ENCODE results near the gene KCNQ1. TPM values are rescaled to one million over a fixed set of nuclear protein-coding genes. Genes with fewer than 3 reads are reported as not detected.

KCNQ1 gene
- total and polyA plus RNA-seq, 2 of the 13 experiments (the other 11 are each of a cell fraction or from before 2014, with no cell fraction given) = 0.02 to 0.08 TPM

- BruUV-seq (replicated peaks) = no TSS peak
- no peak for DNase-seq (ENCODE audit: low spot score)
- Histone ChIP-seq H3K9me3 (ENCODE audit: low read length) (no peaks in the 10 kb centered on the region), H4K20me1 (ENCODE audit: insufficient read depth, low read length) (peaks cover 3% of the 10 kb centered on the region; the same call in 1 of the 2 replicates), H3K36me3 (replicated peaks in 1 of 2; ENCODE audit: control insufficient read depth in 1 of 2, insufficient read depth in 2 of 2, low read length in 2 of 2) (no peaks in the 10 kb centered on the region), H3K4me2 (ENCODE audit: low read depth, low read length) (no peak overlapping the region), H3K27me3 (ENCODE audit: control insufficient read depth in 1 of 2, insufficient read depth in 2 of 2, low read length in 2 of 2) (peaks cover 19 to 83% of the 10 kb centered on the region in 2 experiments), H3K9ac (ENCODE audit: insufficient read depth, low read depth, low read length) (no peak overlapping the region), H3K27ac (ENCODE audit: extremely low read length, insufficient read depth, low read length) (no peak overlapping the region), H2AFZ (ENCODE audit: low read length) (no peak overlapping the region), H3K4me1 (ENCODE audit: insufficient read depth, low read length) (no peaks in the 10 kb centered on the region), H3K4me3 (replicated peaks in 1 of 3; ENCODE audit: insufficient read depth in 1 of 3, low read depth in 2 of 3, low read length in 3 of 3) (no peak overlapping the region), H3K79me2 (ENCODE audit: insufficient read depth, low read length) (no peaks in the 10 kb centered on the region)
- no CpG with 5 or more reads among the region's 13 CpGs for WGBS (ENCODE audit: low lambda C conversion rate)
- CTCF ChIA-PET (ENCODE audit: low intra/inter-chr PET ratio, low total read pairs) = no interaction called here
- no peak for ATAC-seq
- intact Hi-C loops (cut with micrococcal nuclease; ENCODE audit: unreplicated experiment) (no loop called here), in situ Hi-C loops (cut with HindIII; ENCODE audit: extremely low pct_ligation_motif_present, low pct_unique_long_range_greater_than_20kb) (no loop called here)
- TF ChIP-seq SKI (IDR thresholded peaks at IDR 0.05; ENCODE audit: partially characterized antibody) (no peak), ZMAT3 (CRISPR knock-in tag; conservative IDR thresholded peaks at IDR 0.05) (no peak), ZNF713 (CRISPR knock-in tag; IDR thresholded peaks at IDR 0.05) (no peak), ATM (IDR thresholded peaks at IDR 0.05; ENCODE audit: borderline replicate concordance) (no peak), CREBL2 (CRISPR knock-in tag; IDR thresholded peaks at IDR 0.05; ENCODE audit: borderline replicate concordance) (no peak), ZZZ3 (CRISPR knock-in tag; IDR thresholded peaks at IDR 0.05; ENCODE audit: borderline replicate concordance) (no peak), TGIF2 (CRISPR knock-in tag; IDR thresholded peaks at IDR 0.05) (no peak), HBP1 (CRISPR knock-in tag; IDR thresholded peaks at IDR 0.05; ENCODE audit: low read depth) (no peak), NR2C2 (CRISPR knock-in tag; IDR thresholded peaks at IDR 0.05; ENCODE audit: borderline replicate concordance) (no peak), TAF15 (IDR thresholded peaks at IDR 0.05; ENCODE audit: low read depth, low read length, poor library complexity, severe bottlenecking) (no peak)
- POLR2A ChIA-PET = no interaction called here
- no peak for FAIRE-seq
Observed at GRCh38 chr11:2517016-2517385, 72.2 kb downstream of the KCNQ1 start.

Data from HepG2 (cell line).